Lower leg skin (tissue), 4 donors: ENCODE results near the gene POLR2H. TPM values are rescaled to one million over a fixed set of nuclear protein-coding genes. Genes with fewer than 3 reads are reported as not detected.
A peak's percentile ranks its signal among the peaks of the same experiment; 100 is the strongest.

Experiments used
- DNase-seq, 2 donors: peaks; one replicate each; pipeline ENCODE4 v3.0.0-alpha.2; 2019; ENCODE audit warnings: low spot score in 2 of 2
- H3K4me3 ChIP-seq: fragments of 200-600 bp; sonication (generic); 2 replicates; pipeline ENCODE4 v1.5.1; 2017; ENCODE audit warnings: mild to moderate bottlenecking, low read depth; ENCODE audit not compliant: poor library complexity, severe bottlenecking
- POLR2A ChIP-seq, 2 donors: fragments of 450-650 bp; IDR thresholded peaks; one replicate each; pipeline ENCODE4 v1.6.1; 2016 to 2017; ENCODE audit warnings: antibody characterized with exemption in 2 of 2, mild to moderate bottlenecking in 1 of 2, moderate library complexity in 1 of 2
- WGBS, 2 donors: methylation state at CpG; one replicate each; pipeline ENCODE4 v1.1.5; 2018; 5-methylcytosine and 5-hydroxymethylcytosine counted together
- intact Hi-C: fragments of 100-400 bp; cut with DNase I; formaldehyde crosslinking; loops from one replicate; pipeline ENCODE4 v1.15.0; 2023; ENCODE audit warnings: low total_unique reads
- total RNA-seq, 4 donors: library from RNA; depleted of rRNA; stranded (reverse); fragments of >200 nt; gene quantifications; one replicate each; pipeline ENCODE4 v1.1.0, GENCODE V29; 2016
- TF ChIP-seq, protein P1 (sequence below), 3 donors: fragments of 450-650 bp; IDR thresholded peaks; one replicate each; pipeline ENCODE4 v1.5.1; 2016; ENCODE audit warnings: antibody characterized with exemption in 3 of 3, mild to moderate bottlenecking in 3 of 3, moderate library complexity in 2 of 3

POLR2H gene
- total RNA-seq, 4 donors from 2014 or later: 54.7 to 95.9 (median 66.8) TPM

GRCh38 chr3:184366619-184367289 lies 5.2 kb downstream of the POLR2H start:
- TF ChIP-seq, protein P1, sequence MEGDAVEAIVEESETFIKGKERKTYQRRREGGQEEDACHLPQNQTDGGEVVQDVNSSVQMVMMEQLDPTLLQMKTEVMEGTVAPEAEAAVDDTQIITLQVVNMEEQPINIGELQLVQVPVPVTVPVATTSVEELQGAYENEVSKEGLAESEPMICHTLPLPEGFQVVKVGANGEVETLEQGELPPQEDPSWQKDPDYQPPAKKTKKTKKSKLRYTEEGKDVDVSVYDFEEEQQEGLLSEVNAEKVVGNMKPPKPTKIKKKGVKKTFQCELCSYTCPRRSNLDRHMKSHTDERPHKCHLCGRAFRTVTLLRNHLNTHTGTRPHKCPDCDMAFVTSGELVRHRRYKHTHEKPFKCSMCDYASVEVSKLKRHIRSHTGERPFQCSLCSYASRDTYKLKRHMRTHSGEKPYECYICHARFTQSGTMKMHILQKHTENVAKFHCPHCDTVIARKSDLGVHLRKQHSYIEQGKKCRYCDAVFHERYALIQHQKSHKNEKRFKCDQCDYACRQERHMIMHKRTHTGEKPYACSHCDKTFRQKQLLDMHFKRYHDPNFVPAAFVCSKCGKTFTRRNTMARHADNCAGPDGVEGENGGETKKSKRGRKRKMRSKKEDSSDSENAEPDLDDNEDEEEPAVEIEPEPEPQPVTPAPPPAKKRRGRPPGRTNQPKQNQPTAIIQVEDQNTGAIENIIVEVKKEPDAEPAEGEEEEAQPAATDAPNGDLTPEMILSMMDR (IDR thresholded peaks at IDR 0.05): no peak
- WGBS, 2 donors: 85 to 88% methylated on average over 5 of the region's 5 CpGs
- H3K4me3 ChIP-seq: no peak overlapping the region
- DNase-seq: no peak
- intact Hi-C loops: no loop called here

- DNase-seq: no peak
- WGBS, 2 donors: 87 to 91% methylated on average over 9 of the region's 9 CpGs
- no peak for TF ChIP-seq POLR2A (IDR thresholded peaks at IDR 0.05)
- TF ChIP-seq, protein P1 (IDR thresholded peaks at IDR 0.05): no peak
- H3K4me3 ChIP-seq: no peak overlapping the region
- intact Hi-C loops: loop anchor here (2.0 kb wide), 1 partner anchor 177 kb away; no protein-coding TSS in a partner anchor
These were observed 6.6 kb downstream of the POLR2H start for GRCh38 chr3:184368116-184368515.

DNA sequence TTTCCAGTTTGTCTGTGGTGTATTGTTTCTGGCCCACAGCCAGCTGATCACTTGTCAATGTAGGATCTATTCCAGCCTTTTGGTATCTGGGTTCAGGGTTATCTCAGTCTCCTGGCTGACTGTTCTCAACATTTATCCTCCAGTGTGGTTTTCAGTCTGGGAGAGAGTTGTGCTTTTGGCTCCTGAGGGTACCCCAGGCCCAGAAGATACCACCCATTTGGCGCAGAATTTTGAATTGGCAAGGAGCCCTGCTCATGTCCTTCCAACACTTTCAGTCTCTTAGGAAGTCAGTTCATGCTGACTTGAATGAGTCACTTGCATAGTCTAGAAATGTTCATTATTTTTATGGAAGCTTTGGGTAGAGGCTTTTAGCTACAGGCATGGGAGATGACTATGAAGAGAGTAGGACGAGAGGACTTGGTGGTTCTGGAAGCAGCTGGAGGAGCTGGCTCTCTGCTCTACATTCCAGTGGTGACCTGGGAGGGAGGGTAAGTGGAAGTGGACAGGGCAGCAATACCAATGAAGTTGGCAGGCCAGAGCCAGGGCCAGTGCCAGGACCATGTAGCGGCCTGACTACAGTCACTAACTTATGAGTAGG lies 7.2 kb downstream of the POLR2H start:
- WGBS, 2 donors: 39 to 43% methylated on average over 3 of the region's 3 CpGs
- no peak for DNase-seq
- no peak overlapping the region for H3K4me3 ChIP-seq
- intact Hi-C loops: loop anchor here (2.0 kb wide), 1 partner anchor 176 kb away; no protein-coding TSS in a partner anchor
- TF ChIP-seq, protein P1 (IDR thresholded peaks at IDR 0.05): no peak
- TF ChIP-seq POLR2A (IDR thresholded peaks at IDR 0.05): no peak

GRCh38 chr3:184371570-184372018 lies 10.1 kb downstream of the POLR2H start:
- TF ChIP-seq, protein P1 (IDR thresholded peaks at IDR 0.05): peak in 1 of 3 donors; percentile 90
- no peak for TF ChIP-seq POLR2A (IDR thresholded peaks at IDR 0.05)
- peak; percentile 77 to 94 for DNase-seq
- intact Hi-C loops: no loop called here
- no peak overlapping the region for H3K4me3 ChIP-seq
- WGBS, 2 donors: 48 to 53% methylated on average over 5 of the region's 5 CpGs

DNA sequence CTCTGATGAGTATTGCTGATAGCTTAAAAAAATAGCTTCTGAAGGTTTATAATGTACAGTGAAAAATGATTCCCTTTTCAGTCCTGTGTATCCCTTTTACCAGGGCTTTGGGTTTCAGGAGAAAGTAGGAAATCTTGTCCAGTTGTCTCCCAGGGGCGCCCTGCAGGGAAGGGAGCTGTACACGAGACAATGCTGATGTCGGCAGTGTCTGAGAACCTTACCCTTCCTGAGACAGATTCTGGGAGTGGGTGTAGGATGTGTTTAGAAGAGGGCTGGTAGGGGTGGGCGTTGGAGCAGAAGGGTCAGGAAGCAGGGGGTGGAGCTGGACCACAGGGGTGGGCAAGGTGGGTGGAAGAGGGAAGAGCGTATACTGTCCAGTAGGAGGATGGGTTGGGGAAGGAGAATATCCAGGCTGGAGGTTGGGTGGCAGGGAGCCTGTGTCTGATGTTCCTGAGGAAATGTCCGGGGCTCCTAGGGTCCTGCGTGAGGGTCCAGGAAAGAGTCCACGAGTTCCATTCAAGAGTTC lies 10.8 kb downstream of the POLR2H start:
- DNase-seq: no peak
- intact Hi-C loops: no loop called here
- 67 to 76% methylated on average over 8 of the region's 8 CpGs for WGBS, 2 donors
- H3K4me3 ChIP-seq: no peak overlapping the region
- TF ChIP-seq POLR2A (IDR thresholded peaks at IDR 0.05): no peak
- TF ChIP-seq, protein P1 (IDR thresholded peaks at IDR 0.05): no peak
